Prostate gland (tissue), 2 donors: ENCODE measurements around the gene PAQR5. TPM values are rescaled to one million over a fixed set of nuclear protein-coding genes. Genes with fewer than 3 reads are reported as not detected.
"Not testable (repeated sequence)": the region's sequence is repeated elsewhere in the genome, so short reads cannot be mapped to it uniquely, and the experiment has no call there.

Experiments used
- DNase-seq: peaks from one replicate; pipeline ENCODE4 v3.0.0-alpha.2; 2019; ENCODE audit warnings: low spot score
- H3K27ac ChIP-seq, 2 donors: fragments of 200-600 bp; sonication (generic); 2 replicates each; pipeline ENCODE4 v1.5.1; 2017 to 2019
- H3K27me3 ChIP-seq: fragments of 200-600 bp; sonication (generic); replicated peaks from 2 replicates; pipeline ENCODE4 v1.5.1; 2019; ENCODE audit not compliant: insufficient read depth
- H3K36me3 ChIP-seq, 2 donors: fragments of 200-600 bp; sonication (generic); 1 replicate in 1 of 2; 2 replicates in 1 of 2; pipeline versions ENCODE4 v1.5.1 to v1.8.1; 2017 to 2019
- H3K4me1 ChIP-seq: fragments of 200-600 bp; sonication (generic); replicated peaks from 2 replicates; pipeline ENCODE4 v1.5.1; 2019
- H3K4me3 ChIP-seq, 2 donors: fragments of 200-600 bp; sonication (generic); 2 replicates each; pipeline ENCODE4 v1.5.1; 2017 to 2019
- H3K9me3 ChIP-seq: fragments of 200-600 bp; sonication (generic); 2 replicates; pipeline ENCODE4 v1.5.1; 2017
- CTCF ChIP-seq, 4 experiments: fragments of 200-600 bp in 2 of 4; fragments of 450-650 bp in 2 of 4; sonication (generic) in 2 of 4; IDR thresholded peaks; 1 replicate in 3 of 4; 2 replicates in 1 of 4; pipeline ENCODE4 v1.5.1; 2016 to 2019; ENCODE audit warnings: antibody characterized with exemption in 4 of 4, mild to moderate bottlenecking in 2 of 4, moderate library complexity in 2 of 4
- POLR2A ChIP-seq: fragments of 450-650 bp; IDR thresholded peaks from one replicate; pipeline ENCODE4 v1.6.1; 2016; ENCODE audit warnings: antibody characterized with exemption, mild to moderate bottlenecking
- POLR2AphosphoS5 ChIP-seq: sonication (generic); formaldehyde crosslinking; IDR thresholded peaks from one replicate; pipeline ENCODE4 v1.6.1; 2017; ENCODE audit warnings: antibody characterized with exemption
- WGBS: methylation state at CpG from one replicate; pipeline ENCODE4 v1.1.5; 2018; 5-methylcytosine and 5-hydroxymethylcytosine counted together
- intact Hi-C: fragments of 100-400 bp; cut with DNase I; formaldehyde crosslinking; loops from one replicate; pipeline ENCODE4 v1.14.2; 2022
- total RNA-seq, 2 donors: library from RNA; depleted of rRNA; stranded (reverse); fragments of >200 nt; gene quantifications; one replicate each; pipeline ENCODE4 v1.1.0, GENCODE V29; 2016

The PAQR5 gene
- total RNA-seq, 2 donors from 2014 or later, result 0.17 to 1.2 TPM

- H3K36me3 ChIP-seq, result no peaks in the 10 kb centered on the region
- no peak overlapping the region for H3K27ac ChIP-seq
- intact Hi-C loops, result no loop called here
- no peak for DNase-seq
- H3K27me3 ChIP-seq, result no peaks in the 10 kb centered on the region
- 48% methylated on average over 1 of the region's 1 CpG for WGBS
- H3K4me1 ChIP-seq, result no peaks in the 10 kb centered on the region
- no peak overlapping the region for H3K4me3 ChIP-seq
- TF ChIP-seq POLR2AphosphoS5, result no peak
- TF ChIP-seq POLR2A, result no peak
- TF ChIP-seq CTCF (IDR thresholded peaks at IDR 0.05), result no peak
- no peaks in the 10 kb centered on the region for H3K9me3 ChIP-seq
Observed at GRCh38 chr15:69337138-69337537, 38.4 kb downstream of the PAQR5 start.

- Histone ChIP-seq H3K27me3 (no peaks in the 10 kb centered on the region), H3K4me1 (no peaks in the 10 kb centered on the region), H3K27ac (no peak overlapping the region), H3K9me3 (no peaks in the 10 kb centered on the region), H3K36me3 (no peaks in the 10 kb centered on the region), H3K4me3 (no peak overlapping the region)
- WGBS, result 96% methylated on average over 8 of the region's 8 CpGs
- DNase-seq, result no peak
- intact Hi-C loops, result no loop called here
- TF ChIP-seq CTCF (IDR thresholded peaks at IDR 0.05) (no peak), POLR2A (no peak), POLR2AphosphoS5 (no peak)
Observed at GRCh38 chr15:69338535-69339213, 40.0 kb downstream of the PAQR5 start.

- H3K9me3 ChIP-seq, intact Hi-C loops, H3K4me1 ChIP-seq, DNase-seq, H3K27me3 ChIP-seq, H3K27ac ChIP-seq, H3K36me3 ChIP-seq, H3K4me3 ChIP-seq: not testable (repeated sequence)
- 95% methylated on average over 6 of the region's 6 CpGs for WGBS
Observed at GRCh38 chr15:69339214-69339543, 40.5 kb downstream of the PAQR5 start.

GRCh38 chr15:69340243-69340900, 41.7 kb downstream of the PAQR5 start:
- H3K9me3 ChIP-seq, result no peaks in the 10 kb centered on the region
- H3K4me1 ChIP-seq, result no peaks in the 10 kb centered on the region
- no peak for DNase-seq
- H3K4me3 ChIP-seq, result no peak overlapping the region
- no peaks in the 10 kb centered on the region for H3K27me3 ChIP-seq
- WGBS, result 83% methylated on average over 7 of the region's 7 CpGs
- intact Hi-C loops, result no loop called here
- no peak overlapping the region for H3K27ac ChIP-seq
- no peaks in the 10 kb centered on the region for H3K36me3 ChIP-seq
- no peak for TF ChIP-seq CTCF (IDR thresholded peaks at IDR 0.05)
- no peak for TF ChIP-seq POLR2AphosphoS5
- no peak for TF ChIP-seq POLR2A

- H3K9me3 ChIP-seq, result no peaks in the 10 kb centered on the region
- DNase-seq, result no peak
- H3K4me3 ChIP-seq, result no peak overlapping the region
- no peaks in the 10 kb centered on the region for H3K36me3 ChIP-seq
- no peak for TF ChIP-seq POLR2A
- no peak for TF ChIP-seq CTCF (IDR thresholded peaks at IDR 0.05)
- no peak for TF ChIP-seq POLR2AphosphoS5
- WGBS, result 99% methylated on average over 3 of the region's 3 CpGs
- no peaks in the 10 kb centered on the region for H3K27me3 ChIP-seq
- intact Hi-C loops, result no loop called here
- no peak overlapping the region for H3K27ac ChIP-seq
- no peaks in the 10 kb centered on the region for H3K4me1 ChIP-seq
Observed at GRCh38 chr15:69341356-69341755, 42.6 kb downstream of the PAQR5 start.
